Large intestine (tissue), 3 donors: ENCODE measurements around the gene CCDC85C. TPM values are rescaled to one million over a fixed set of nuclear protein-coding genes. Genes with fewer than 3 reads are reported as not detected.
A peak's percentile ranks its signal among the peaks of the same experiment; 100 is the strongest.

Source experiments
- DNase-seq, 2 donors: peaks; one replicate each; pipeline versions ENCODE4 v3.0.0 to v3.0.0-alpha.2; 2013
- H3K27ac ChIP-seq: one replicate; pipeline ENCODE4 v1.5.1; 2013; ENCODE audit warnings: low read length
- H3K27me3 ChIP-seq: 2 replicates; pipeline ENCODE4 v1.6.1; 2013; ENCODE audit warnings: low read length; ENCODE audit not compliant: control insufficient read depth, insufficient read depth
- H3K36me3 ChIP-seq: 2 replicates; pipeline ENCODE4 v1.6.1; 2013; ENCODE audit warnings: low read length; ENCODE audit not compliant: control insufficient read depth, insufficient read depth
- H3K4me1 ChIP-seq: one replicate; pipeline ENCODE4 v1.6.1; 2013; ENCODE audit warnings: low read length; ENCODE audit not compliant: control insufficient read depth, insufficient read depth
- H3K4me3 ChIP-seq: one replicate; pipeline ENCODE4 v1.5.1; 2013; ENCODE audit warnings: low read length
- H3K9me3 ChIP-seq: one replicate; pipeline ENCODE4 v1.6.1; 2013; ENCODE audit warnings: mild to moderate bottlenecking, low read depth, low read length, moderate library complexity; ENCODE audit not compliant: control insufficient read depth
- WGBS: methylation state at CpG from one replicate; pipeline ENCODE4 v1.1.5; 2013; ENCODE audit warnings: low lambda C conversion rate; ENCODE audit not compliant: insufficient coverage; 5-methylcytosine and 5-hydroxymethylcytosine counted together
- polyA plus RNA-seq: library from polyadenylated mRNA; unstranded; fragments of 120-200 nt; gene quantifications from one replicate; pipeline ENCODE4 v1.2.1, GENCODE V29; 2013

CCDC85C gene
- polyA plus RNA-seq, 1 donor = 28.5 TPM

DNA sequence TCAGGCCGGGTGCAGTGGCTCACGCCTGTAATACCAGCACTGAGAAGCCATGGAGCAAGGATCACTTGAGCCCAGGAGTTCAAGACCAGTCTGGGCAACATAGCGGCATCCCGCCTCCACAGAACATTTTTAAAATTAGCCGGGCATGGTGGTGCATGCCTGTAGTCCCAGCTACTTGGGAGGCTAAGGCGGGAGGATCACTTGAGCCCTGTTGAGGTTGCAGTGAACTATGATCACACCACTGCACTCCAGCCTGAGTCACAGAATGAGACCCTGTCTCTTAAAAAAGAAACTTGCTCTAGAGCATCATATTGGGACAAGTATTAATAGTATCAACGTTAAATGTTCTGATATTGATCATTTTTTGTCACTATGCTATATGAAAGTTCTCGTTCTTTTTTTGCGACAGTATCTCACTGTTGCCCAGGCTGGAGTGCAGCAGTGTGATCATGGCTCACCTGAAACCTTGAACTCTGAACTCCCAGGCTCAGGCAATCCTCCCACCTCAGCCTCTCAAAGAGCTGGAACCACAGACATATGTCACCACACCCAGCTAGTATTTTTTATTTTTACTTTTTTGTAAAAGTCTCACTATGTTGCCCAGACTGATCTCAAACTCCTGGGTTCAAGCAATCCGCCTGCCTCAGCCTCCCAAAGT lies 47.7 kb downstream of the CCDC85C start:
- no peak for DNase-seq
- Histone ChIP-seq H3K9me3 (peaks cover 3% of the 10 kb centered on the region), H3K4me1 (peaks cover 61% of the 10 kb centered on the region), H3K27ac (no peak overlapping the region), H3K36me3 (peaks cover 2% of the 10 kb centered on the region), H3K4me3 (no peak overlapping the region), H3K27me3 (no peaks in the 10 kb centered on the region)
- 100% methylated on average over 2 of the region's 10 CpGs for WGBS

DNA sequence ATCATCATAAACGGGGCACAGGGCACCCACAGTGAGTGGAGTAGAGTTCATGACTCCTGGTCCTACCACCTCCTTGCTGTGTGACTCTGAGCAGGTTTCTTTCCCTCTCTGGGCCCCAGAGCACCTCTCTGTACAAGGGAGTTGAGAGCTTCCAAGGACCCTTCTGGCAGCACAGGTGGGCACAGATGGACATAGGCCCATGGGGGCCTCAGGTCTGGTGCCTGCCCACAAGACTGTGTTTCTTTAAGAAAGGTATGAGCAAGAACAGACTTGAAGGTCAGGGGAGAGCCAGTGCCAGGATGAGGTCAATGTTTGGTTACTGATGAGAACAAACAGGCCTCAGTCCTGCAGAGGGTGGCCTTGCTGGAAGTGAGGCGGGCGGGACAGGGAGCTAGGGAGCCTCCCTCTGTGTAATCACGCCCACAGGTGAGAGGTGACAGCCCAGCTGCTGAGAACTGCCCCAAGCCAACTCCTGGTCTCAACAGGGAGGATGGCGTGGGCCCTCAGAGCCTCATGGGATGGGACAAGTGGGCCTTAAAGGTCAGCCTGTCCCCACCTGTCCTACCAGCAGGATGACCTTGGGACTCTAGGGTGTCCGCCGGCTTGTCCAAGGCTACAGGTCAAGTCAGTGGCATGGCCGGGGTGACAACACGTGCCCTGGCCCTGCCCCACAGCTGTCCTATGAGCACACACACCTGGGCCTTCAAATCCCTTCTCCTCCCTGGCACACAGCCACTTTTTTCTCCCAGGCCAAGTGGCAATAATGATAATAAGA lies 49.1 kb downstream of the CCDC85C start:
- WGBS = no CpG with 5 or more reads among the region's 9 CpGs
- Histone ChIP-seq H3K27me3 (no peaks in the 10 kb centered on the region), H3K9me3 (peaks cover 3% of the 10 kb centered on the region), H3K36me3 (peaks cover 2% of the 10 kb centered on the region), H3K4me1 (peaks cover 64% of the 10 kb centered on the region), H3K4me3 (no peak overlapping the region), H3K27ac (peak overlapping the region; percentile 63)
- DNase-seq = no peak

DNA sequence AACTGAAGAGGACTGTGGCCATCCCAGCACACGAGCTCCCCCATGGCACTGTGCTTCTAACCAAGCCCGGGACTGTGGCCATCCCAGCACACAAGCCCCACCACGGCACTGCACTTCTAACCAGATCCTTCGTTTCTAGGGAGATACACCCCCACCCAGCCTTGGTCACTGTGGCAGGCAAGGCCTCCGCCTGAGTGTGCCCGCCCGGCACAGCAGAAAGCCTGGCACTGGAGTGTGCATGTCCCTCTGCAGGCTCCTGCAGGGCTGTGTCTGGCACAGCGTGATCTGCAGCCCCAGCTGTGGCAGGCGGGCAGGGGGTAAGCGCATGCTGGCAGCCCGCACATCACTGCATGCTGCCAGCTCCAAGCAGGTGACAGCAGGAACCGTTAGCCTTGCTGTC lies 49.8 kb downstream of the CCDC85C start:
- H3K36me3 ChIP-seq = peaks cover 2% of the 10 kb centered on the region
- peaks cover 70% of the 10 kb centered on the region for H3K4me1 ChIP-seq
- peaks cover 3% of the 10 kb centered on the region for H3K9me3 ChIP-seq
- no CpG with 5 or more reads among the region's 12 CpGs for WGBS
- DNase-seq = no peak
- H3K4me3 ChIP-seq = no peak overlapping the region
- H3K27ac ChIP-seq = peak overlapping the region; percentile 63
- no peaks in the 10 kb centered on the region for H3K27me3 ChIP-seq

DNA sequence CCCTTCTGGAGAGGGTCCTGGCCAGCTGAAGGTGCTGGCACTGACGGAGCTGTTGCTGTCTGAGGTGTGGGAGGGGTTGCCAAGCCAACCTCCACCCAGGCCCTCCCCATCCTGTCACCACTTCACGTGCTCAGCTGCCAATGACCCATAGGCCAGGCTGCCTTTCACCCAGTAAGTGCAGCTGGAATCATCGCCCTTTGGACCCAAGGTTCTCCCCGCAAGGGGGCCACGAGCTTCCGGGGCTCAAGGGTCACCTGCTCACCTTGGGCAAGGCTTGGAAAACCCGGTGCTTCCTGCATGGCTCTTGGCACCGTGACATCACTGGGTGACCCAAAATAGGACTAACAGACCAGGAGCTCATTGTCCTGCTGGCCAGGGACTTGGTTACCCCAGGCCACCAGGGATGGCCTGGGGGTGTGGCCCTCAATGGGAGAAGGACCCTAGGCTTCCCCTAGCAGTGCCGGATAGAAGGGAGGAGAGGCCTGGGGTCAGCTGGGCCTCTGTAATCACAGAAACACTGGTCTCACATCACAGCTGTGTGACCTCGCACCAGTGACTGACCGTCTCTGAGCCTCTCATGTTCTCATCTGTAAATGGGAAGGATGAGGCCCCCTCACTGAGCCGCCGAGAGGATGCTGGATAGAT lies 51.3 kb downstream of the CCDC85C start:
- no peaks in the 10 kb centered on the region for H3K9me3 ChIP-seq
- DNase-seq = peak; percentile 98 to 99
- H3K27ac ChIP-seq = peak overlapping the region; percentile 96
- H3K36me3 ChIP-seq = no peaks in the 10 kb centered on the region
- no peaks in the 10 kb centered on the region for H3K27me3 ChIP-seq
- peaks cover 74% of the 10 kb centered on the region for H3K4me1 ChIP-seq
- no CpG with 5 or more reads among the region's 13 CpGs for WGBS
- no peak overlapping the region for H3K4me3 ChIP-seq

DNA sequence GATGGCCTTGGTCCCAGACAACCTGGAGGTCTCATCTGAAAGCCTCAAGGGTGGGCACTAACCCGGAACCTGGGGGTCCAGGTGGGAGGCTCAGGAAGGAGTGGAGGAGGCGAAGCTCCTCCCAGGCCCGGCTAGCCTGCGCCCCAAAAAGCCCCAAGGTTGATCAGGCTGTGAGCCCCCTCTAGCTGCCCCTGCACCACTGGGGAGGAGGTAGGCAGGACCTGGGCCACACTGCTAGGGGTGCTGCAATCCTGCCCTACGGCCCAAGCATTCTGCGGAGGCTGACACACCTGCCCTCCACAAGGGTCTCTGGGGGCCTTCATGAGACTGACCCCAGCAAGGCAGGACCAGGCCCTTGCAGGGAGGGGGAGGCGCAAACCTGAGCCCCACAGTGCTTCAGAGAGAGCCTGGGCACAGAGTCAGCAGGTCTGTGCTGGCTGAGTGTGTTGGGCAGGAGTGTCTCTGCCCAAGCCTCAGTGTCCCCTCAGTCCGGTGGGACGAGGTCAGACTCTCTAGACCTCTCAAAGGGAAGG lies 51.9 kb downstream of the CCDC85C start:
- peak overlapping the region; percentile 96 for H3K27ac ChIP-seq
- no peak overlapping the region for H3K4me3 ChIP-seq
- no peaks in the 10 kb centered on the region for H3K36me3 ChIP-seq
- H3K27me3 ChIP-seq = no peaks in the 10 kb centered on the region
- DNase-seq = no peak
- H3K9me3 ChIP-seq = no peaks in the 10 kb centered on the region
- peaks cover 71% of the 10 kb centered on the region for H3K4me1 ChIP-seq
- no CpG with 5 or more reads among the region's 9 CpGs for WGBS

DNA sequence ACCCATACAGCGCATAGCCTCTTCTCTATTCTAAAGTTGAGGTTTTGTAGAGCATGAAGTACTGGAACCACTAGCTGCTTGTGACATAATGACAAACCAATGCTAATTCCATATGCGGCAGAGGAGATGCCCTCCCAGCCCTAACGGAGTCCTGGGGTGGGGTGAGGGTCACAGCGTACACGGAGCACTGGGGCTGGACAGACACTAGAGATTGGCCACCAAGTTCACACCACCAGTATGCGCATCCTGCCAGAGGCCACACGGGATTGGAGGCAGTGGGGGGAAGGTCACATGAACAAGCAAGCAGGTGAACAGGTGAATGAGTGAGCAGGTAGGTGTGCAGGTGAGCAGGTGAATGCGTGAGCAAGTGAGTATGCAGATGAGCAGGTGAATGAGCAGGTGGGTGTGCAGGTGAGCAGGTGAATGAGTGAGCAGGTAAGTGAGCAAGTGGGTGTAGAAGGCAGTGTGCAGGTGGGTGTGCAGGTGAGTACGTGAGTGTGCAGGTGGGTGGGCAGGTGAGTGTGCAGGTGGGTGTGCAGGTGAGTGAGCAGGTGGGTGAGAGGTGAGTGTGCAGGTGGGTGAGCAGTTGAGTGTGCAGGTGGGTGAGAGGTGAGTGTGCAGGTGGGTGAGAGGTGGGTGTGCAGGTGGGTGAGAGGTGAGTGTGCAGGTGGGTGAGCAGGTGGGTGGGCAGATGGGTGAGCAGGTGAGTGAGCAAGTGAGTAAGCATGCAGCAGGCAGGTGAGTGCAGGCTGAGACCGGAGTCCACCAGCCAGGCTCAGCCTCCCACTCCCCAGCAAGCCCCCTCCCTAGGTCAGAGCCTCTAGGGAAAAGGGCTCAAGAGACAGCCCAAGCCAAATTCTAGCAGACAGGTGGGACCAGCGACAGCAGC lies 52.7 kb downstream of the CCDC85C start:
- WGBS = no CpG with 5 or more reads among the region's 11 CpGs

DNA sequence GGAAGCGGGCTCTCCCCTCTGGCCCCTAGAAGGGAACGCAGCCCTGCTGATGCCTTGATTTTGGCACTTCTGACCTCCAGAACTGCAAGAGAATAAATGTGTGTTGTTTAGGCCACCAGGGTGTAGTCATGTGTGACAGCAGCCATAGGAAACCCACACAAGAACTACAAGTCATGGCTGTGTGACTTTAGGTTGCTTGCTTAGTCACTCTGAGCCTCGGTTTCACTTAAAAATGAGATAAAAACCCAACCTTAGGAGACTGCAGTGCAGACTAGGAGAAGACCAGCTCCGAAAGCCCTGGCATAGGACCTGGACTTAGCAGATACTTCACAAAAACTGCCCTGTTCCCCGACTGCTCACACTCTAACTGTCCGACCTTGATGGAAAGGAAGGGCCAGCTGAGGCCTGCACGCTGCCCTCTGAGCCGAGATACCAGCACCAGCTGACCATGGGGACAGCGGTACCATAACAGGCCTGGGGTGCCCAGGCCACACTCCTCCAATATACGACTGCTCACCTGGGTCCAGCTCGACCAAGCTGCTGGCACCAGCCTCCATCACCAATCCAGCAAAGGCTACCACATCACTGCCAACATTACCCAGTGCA lies 53.5 kb downstream of the CCDC85C start:
- Histone ChIP-seq H3K9me3 (no peaks in the 10 kb centered on the region), H3K27ac (peak overlapping the region; percentile 96), H3K4me1 (peaks cover 76% of the 10 kb centered on the region), H3K4me3 (no peak overlapping the region), H3K27me3 (no peaks in the 10 kb centered on the region), H3K36me3 (no peaks in the 10 kb centered on the region)
- no peak for DNase-seq
- no CpG with 5 or more reads among the region's 11 CpGs for WGBS

More for the DNA sequence above, 52.7 kb downstream of the CCDC85C start:
- no peaks in the 10 kb centered on the region for H3K9me3 ChIP-seq
- no peaks in the 10 kb centered on the region for H3K27me3 ChIP-seq
- H3K4me3 ChIP-seq = no peak overlapping the region
- H3K36me3 ChIP-seq = no peaks in the 10 kb centered on the region
- peaks cover 72% of the 10 kb centered on the region for H3K4me1 ChIP-seq
- DNase-seq = peak; percentile 63 to 73
- H3K27ac ChIP-seq = peak overlapping the region; percentile 96

DNA sequence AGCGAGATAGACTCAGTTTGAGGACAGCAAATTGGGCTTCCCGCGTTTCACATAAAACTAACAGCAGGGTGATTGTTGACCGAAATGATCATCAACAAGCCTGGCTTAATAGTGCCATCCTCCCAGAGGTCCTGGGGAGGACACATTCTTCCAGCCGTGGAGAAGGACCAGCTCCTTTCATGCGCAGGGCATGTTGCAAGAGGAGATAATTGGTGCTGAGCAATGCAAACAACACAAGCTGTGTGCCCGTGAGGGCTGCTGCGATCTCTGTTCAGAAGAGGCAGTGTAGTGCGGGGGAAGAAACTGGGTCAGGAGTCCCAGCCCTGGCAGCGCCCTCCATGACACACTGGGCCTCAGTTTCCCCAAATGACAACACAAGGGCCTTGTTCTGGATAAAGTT lies 54.3 kb downstream of the CCDC85C start:
- H3K27ac ChIP-seq = no peak overlapping the region
- no peaks in the 10 kb centered on the region for H3K9me3 ChIP-seq
- no peaks in the 10 kb centered on the region for H3K27me3 ChIP-seq
- no peak overlapping the region for H3K4me3 ChIP-seq
- no CpG with 5 or more reads among the region's 10 CpGs for WGBS
- DNase-seq = no peak
- peaks cover 68% of the 10 kb centered on the region for H3K4me1 ChIP-seq
- no peaks in the 10 kb centered on the region for H3K36me3 ChIP-seq

DNA sequence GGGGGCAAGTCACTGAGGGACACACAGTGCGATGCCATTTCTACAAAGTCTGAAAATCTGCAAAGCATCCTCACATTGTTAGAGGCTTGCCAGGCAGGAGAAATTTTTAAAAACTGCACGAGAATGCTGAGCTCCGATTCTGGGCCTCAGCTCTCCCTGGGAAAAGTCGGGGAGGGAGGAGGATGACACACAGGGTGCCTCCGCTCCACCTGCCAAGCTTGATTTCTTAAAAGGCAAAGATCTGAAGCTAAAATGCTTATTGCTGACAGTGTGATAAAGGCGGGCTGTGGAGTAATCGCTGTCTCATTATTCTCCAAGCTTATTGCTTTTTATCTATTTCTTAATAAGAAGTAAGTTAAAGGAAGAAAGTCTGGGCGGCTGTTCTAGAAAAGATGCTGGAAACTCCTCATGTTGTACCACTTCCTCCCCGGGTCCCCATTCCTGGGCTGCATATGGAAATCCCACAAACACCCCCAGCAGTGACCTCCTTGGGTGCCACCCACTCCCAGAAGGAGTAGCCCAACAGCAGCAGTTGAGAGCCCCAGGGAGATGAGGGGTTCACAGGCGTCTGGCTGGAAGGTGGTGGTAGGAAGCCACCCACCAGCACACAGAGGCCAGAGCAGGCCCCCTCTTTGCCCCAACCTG lies 55.0 kb downstream of the CCDC85C start:
- DNase-seq = no peak
- no peak overlapping the region for H3K4me3 ChIP-seq
- H3K27ac ChIP-seq = peak overlapping the region; percentile 0
- H3K27me3 ChIP-seq = no peaks in the 10 kb centered on the region
- H3K36me3 ChIP-seq = no peaks in the 10 kb centered on the region
- H3K9me3 ChIP-seq = no peaks in the 10 kb centered on the region
- peaks cover 61% of the 10 kb centered on the region for H3K4me1 ChIP-seq
- 100% methylated on average over 1 of the region's 10 CpGs for WGBS
